IMR-90 (cell line): ENCODE data around the gene CCL4. TPM values are rescaled to one million over a fixed set of nuclear protein-coding genes. Genes with fewer than 3 reads are reported as not detected.

Experiments used
- ATAC-seq: fragments of 200-7000 bp; cut with Tn5 transposase; 2 replicates; pipeline ENCODE4 v1.9.1; 2020; ENCODE audit warnings: low read depth, mild to moderate bottlenecking, moderate library complexity
- BruUV-seq: library from RNA; stranded (reverse); fragments of 400-500 nt; replicated peaks from 2 replicates; lab custom pipeline; 2021; lab: Mats Ljungman, UMichigan
- CTCF ChIA-PET: fragments of 300-600 bp; formaldehyde crosslinking; extraction: SDS; loops from one replicate; lab custom pipeline; 2021; ENCODE audit warnings: antibody characterized with exemption; lab: Yijun Ruan, JAX
- POLR2A ChIA-PET: fragments of 300-600 bp; sonication (Branson Sonifier 250); formaldehyde crosslinking; loops from one replicate; lab custom pipeline; 2022; ENCODE audit warnings: antibody characterized with exemption; ENCODE audit not compliant: unreplicated experiment; lab: Charles Lee
- DNase-seq: peaks from one replicate; pipeline ENCODE4 v3.0.0; 2013
- H2AFZ ChIP-seq: replicated peaks from 2 replicates; pipeline ENCODE3; 2013; ENCODE audit warnings: low read length, mild to moderate bottlenecking; ENCODE audit not compliant: poor library complexity
- H2AK5ac ChIP-seq: 2 replicates; pipeline ENCODE4 v1.6.1; 2013; ENCODE audit warnings: low read depth, low read length, inconsistent platforms
- H2AK9ac ChIP-seq: replicated peaks from 2 replicates; pipeline ENCODE3; 2013; ENCODE audit warnings: mild to moderate bottlenecking, low read depth, low read length, moderate library complexity; ENCODE audit not compliant: poor library complexity
- H2BK120ac ChIP-seq: 2 replicates; pipeline ENCODE4 v1.6.1; 2013; ENCODE audit warnings: low read depth, low read length, inconsistent platforms
- H2BK15ac ChIP-seq: 3 replicates; pipeline ENCODE4 v1.6.1; 2013; ENCODE audit warnings: low read depth, low read length, inconsistent platforms
- H2BK20ac ChIP-seq: 2 replicates; pipeline ENCODE4 v1.6.1; 2013; ENCODE audit warnings: low read depth, mild to moderate bottlenecking, inconsistent platforms, low read length, moderate library complexity
- H2BK5ac ChIP-seq: 2 replicates; pipeline ENCODE4 v1.6.1; 2013; ENCODE audit warnings: mild to moderate bottlenecking, low read depth, low read length, inconsistent platforms; ENCODE audit not compliant: poor library complexity, severe bottlenecking
- H3K14ac ChIP-seq: replicated peaks from 2 replicates; pipeline ENCODE4 v1.6.1; 2013; ENCODE audit warnings: low read depth, low read length, inconsistent platforms
- H3K18ac ChIP-seq: 2 replicates; pipeline ENCODE4 v1.6.1; 2013; ENCODE audit warnings: low read depth, low read length, control low read depth
- H3K23ac ChIP-seq: 2 replicates; pipeline ENCODE4 v1.6.1; 2013; ENCODE audit warnings: low read depth, low read length, inconsistent platforms
- H3K27ac ChIP-seq: 2 replicates; pipeline ENCODE4 v1.5.1; 2013; ENCODE audit warnings: mild to moderate bottlenecking, control low read depth, low read length; ENCODE audit not compliant: insufficient read depth
- H3K27me3 ChIP-seq: 2 replicates; pipeline ENCODE4 v1.6.1; 2013; ENCODE audit warnings: low read length; ENCODE audit not compliant: control insufficient read depth, insufficient read depth
- H3K36me3 ChIP-seq: 2 replicates; pipeline ENCODE4 v1.6.1; 2013; ENCODE audit warnings: low read length, mixed read lengths; ENCODE audit not compliant: control insufficient read depth, insufficient read depth
- H3K4ac ChIP-seq: 2 replicates; pipeline ENCODE4 v1.6.1; 2013; ENCODE audit warnings: low read depth, low read length, inconsistent platforms
- H3K4me1 ChIP-seq: 2 replicates; pipeline ENCODE4 v1.6.1; 2013; ENCODE audit warnings: low read length, mixed read lengths; ENCODE audit not compliant: control insufficient read depth, insufficient read depth
- H3K4me2 ChIP-seq: 2 replicates; pipeline ENCODE4 v1.6.1; 2013; ENCODE audit warnings: low read depth, mild to moderate bottlenecking, control low read depth, low read length, moderate library complexity
- H3K4me3 ChIP-seq: 2 replicates; pipeline ENCODE4 v1.5.1; 2013; ENCODE audit warnings: low read depth, mild to moderate bottlenecking, control low read depth, low read length, moderate library complexity; ENCODE audit not compliant: insufficient read depth
- H3K56ac ChIP-seq: 2 replicates; pipeline ENCODE4 v1.6.1; 2013; ENCODE audit warnings: low read length, inconsistent platforms; ENCODE audit not compliant: insufficient read depth; ENCODE audit errors: extremely low read depth
- H3K79me1 ChIP-seq, 2 experiments: 2 replicates each; pipeline ENCODE4 v1.6.1; 2013; ENCODE audit warnings: low read length in 2 of 2, inconsistent platforms in 1 of 2, low read depth in 1 of 2
- H3K9ac ChIP-seq: 2 replicates; pipeline ENCODE4 v1.6.1; 2013; ENCODE audit warnings: low read depth, low read length, control low read depth
- H3K9me1 ChIP-seq: 2 replicates; pipeline ENCODE4 v1.6.1; 2013; ENCODE audit warnings: low read length, inconsistent platforms; ENCODE audit not compliant: insufficient read depth
- H3K9me3 ChIP-seq: 2 replicates; pipeline ENCODE4 v1.6.1; 2013; ENCODE audit warnings: low read length; ENCODE audit not compliant: control insufficient read depth, insufficient read depth
- H4K20me1 ChIP-seq: 2 replicates; pipeline ENCODE4 v1.6.1; 2013; ENCODE audit warnings: low read length, inconsistent platforms; ENCODE audit not compliant: insufficient read depth
- H4K5ac ChIP-seq: 2 replicates; pipeline ENCODE4 v1.6.1; 2013; ENCODE audit warnings: mild to moderate bottlenecking, low read depth, low read length, control low read depth
- H4K8ac ChIP-seq, 2 experiments: 2 replicates each; pipeline ENCODE4 v1.6.1; 2013; ENCODE audit warnings: low read depth in 2 of 2, low read length in 2 of 2, control low read depth in 1 of 2, inconsistent platforms in 1 of 2
- H4K91ac ChIP-seq: 2 replicates; pipeline ENCODE4 v1.6.1; 2013; ENCODE audit warnings: low read depth, low read length, inconsistent platforms; ENCODE audit not compliant: insufficient read depth
- MAFK ChIP-seq: IDR thresholded peaks from 2 replicates; pipeline ENCODE4 v1.6.1; 2012; ENCODE audit warnings: low read depth, low read length, improper control_type of control experiment
- MAZ ChIP-seq: IDR thresholded peaks from 2 replicates; pipeline ENCODE4 v1.6.1; 2012; ENCODE audit warnings: low read depth, mild to moderate bottlenecking, low read length, improper control_type of control experiment, moderate library complexity, borderline replicate concordance
- WGBS, 2 experiments: methylation state at CpG; one replicate each; pipeline versions ENCODE4 v1.1.5 to v1.1.7; 2013; ENCODE audit warnings: missing lambda C conversion rate in 2 of 2; ENCODE audit not compliant: insufficient read length in 1 of 2; ENCODE audit errors: extremely low coverage in 2 of 2; 5-methylcytosine and 5-hydroxymethylcytosine counted together
- dilution Hi-C: fragments of 300-500 bp; cut with HindIII; formaldehyde crosslinking; loops from one replicate; pipeline ENCODE4 v1.14.3; 2018; ENCODE audit warnings: low sequenced_read_pairs; ENCODE audit not compliant: unreplicated experiment
- in situ Hi-C: fragments of 300-500 bp; cut with MboI; formaldehyde crosslinking; loops from 3 replicates; pipeline ENCODE4 v1.14.3; 2019; ENCODE audit warnings: low sequenced_read_pairs, inconsistent platforms, mixed read lengths
- intact Hi-C: fragments of 100-400 bp; cut with micrococcal nuclease; formaldehyde crosslinking; loops from 2 replicates; pipeline ENCODE4 v1.10.0; 2022
- polyA plus RNA-seq, 3 experiments: library from polyadenylated mRNA; depleted of rRNA; stranded (reverse); fragments of >200 nt; gene quantifications; 2 replicates each; pipeline ENCODE4 v1.2.3, GENCODE V29; 2012; ENCODE audit warnings: low replicate concordance in 1 of 3
- total RNA-seq: library from RNA; depleted of rRNA; stranded (reverse); fragments of >200 nt; gene quantifications from 2 replicates; pipeline ENCODE4 v1.2.3, GENCODE V29; 2012

The CCL4 gene
- total and polyA plus RNA-seq, 2 of the 4 experiments (the other 2 are of a cell fraction) = not detected

DNA sequence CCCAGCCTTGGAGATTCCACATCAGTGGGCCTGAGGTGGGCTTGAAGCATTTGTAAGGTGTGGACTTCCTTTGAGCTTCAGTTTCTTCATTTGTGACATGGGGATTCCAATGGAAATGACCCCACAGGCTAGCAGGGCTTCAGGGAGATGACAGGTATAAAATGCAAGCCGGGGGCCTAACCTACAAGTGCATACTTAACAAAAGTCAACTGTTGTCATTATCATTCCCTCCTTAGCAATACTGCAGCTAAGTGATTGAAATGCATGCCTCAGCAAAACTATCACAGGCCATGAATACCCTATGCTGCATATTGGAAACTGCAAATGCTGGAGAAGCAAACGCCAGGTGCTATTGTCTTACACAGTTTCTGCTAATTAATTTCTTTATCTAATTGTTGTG is 19.8 kb downstream of the CCL4 start:
- Histone ChIP-seq H3K18ac (no peak overlapping the region), H4K8ac (no peak overlapping the region), H3K9me3 (peaks cover 4% of the 10 kb centered on the region; the same call in 1 of the 2 replicates), H3K14ac (no peak overlapping the region), H3K4ac (no peak overlapping the region), H3K79me1 (no peaks in the 10 kb centered on the region), H2BK15ac (no peak overlapping the region), H4K91ac (no peak overlapping the region), H3K27me3 (no peaks in the 10 kb centered on the region), H3K23ac (no peak overlapping the region), H2BK120ac (no peak overlapping the region), H3K9ac (no peak overlapping the region), H2AK9ac (no peak overlapping the region), H3K27ac (no peak overlapping the region), H3K9me1 (no peaks in the 10 kb centered on the region), H4K20me1 (no peaks in the 10 kb centered on the region), H3K36me3 (no peaks in the 10 kb centered on the region), H3K4me1 (no peaks in the 10 kb centered on the region), H3K4me2 (no peak overlapping the region), H3K4me3 (no peak overlapping the region), H3K56ac (no peak overlapping the region), H4K5ac (no peak overlapping the region), H2AFZ (no peak overlapping the region), H2BK5ac (no peak overlapping the region), H2AK5ac (no peak overlapping the region), H2BK20ac (no peak overlapping the region)
- intact Hi-C loops (no loop called here), dilution Hi-C loops (no loop called here), in situ Hi-C loops (no loop called here)
- POLR2A ChIA-PET = no interaction called here
- TF ChIP-seq MAFK = peak; percentile 42; the same call in 1 of the 2 replicates
- TF ChIP-seq MAZ = no peak
- DNase-seq (no peak), ATAC-seq (no peak)
- WGBS, 2 experiments = 40% methylated on average over 1 of the region's 2 CpGs; no CpG with 5 or more reads in 1 of the 2 experiments
- no TSS peak for BruUV-seq
- CTCF ChIA-PET = interaction anchor here (1.3 kb wide), 1 partner anchor 12 kb away, joined by 4 read pairs; no protein-coding TSS in a partner anchor
